DOHH2 (cell line): ENCODE measurements around the gene LARGE1.

Experiments
- CTCF ChIP-seq: fragments of 200-600 bp; sonication (generic); IDR thresholded peaks from one replicate; pipeline ENCODE4 v1.5.1; 2014; ENCODE audit warnings: antibody characterized with exemption, mild to moderate bottlenecking, low read depth, low read length; ENCODE audit not compliant: poor library complexity, severe bottlenecking
- EZH2phosphoT487 ChIP-seq: fragments of 200-600 bp; sonication (generic); IDR thresholded peaks from 2 replicates; pipeline ENCODE4 v1.6.1; 2017; ENCODE audit warnings: borderline replicate concordance, mild to moderate bottlenecking, antibody characterized with exemption, low read length, moderate library complexity, mixed read lengths

GRCh38 chr22:33728847-33729246 lies 191.4 kb downstream of the LARGE1 start:
- TF ChIP-seq CTCF (no peak), EZH2phosphoT487 (no peak)
